ENCODE measurements around the gene TLN1.

TLN1 gene

GRCh38 chr9:35705372-35705771, 26.6 kb downstream of the TLN1 start:
- DNase-seq = no peak

- no peak for DNase-seq
Observed at GRCh38 chr9:35703906-35704672, 27.9 kb downstream of the TLN1 start.

GRCh38 chr9:35702696-35703095, 29.3 kb downstream of the TLN1 start:
- DNase-seq = no peak

GRCh38 chr9:35700942-35701341, 31.1 kb downstream of the TLN1 start:
- no peak for DNase-seq

- DNase-seq = no peak
Observed at GRCh38 chr9:35700031-35700430, 32.0 kb downstream of the TLN1 start.

GRCh38 chr9:35698231-35698630, 33.8 kb downstream of the TLN1 start:
- DNase-seq = no peak

- no peak for DNase-seq
Observed at GRCh38 chr9:35697486-35697885, 34.5 kb downstream of the TLN1 start.

- DNase-seq = peak; percentile 66
Observed at GRCh38 chr9:35696520-35697215, 35.3 kb downstream of the TLN1 start.

GRCh38 chr9:35695943-35696401, 36.0 kb downstream of the TLN1 start:
- no peak for DNase-seq

GRCh38 chr9:35691757-35692301, 40.2 kb downstream of the TLN1 start:
- no peak for DNase-seq

- DNase-seq = no peak
Observed at GRCh38 chr9:35691334-35691650, 40.7 kb downstream of the TLN1 start.

- peak; percentile 84 for DNase-seq
Observed at GRCh38 chr9:35690614-35691333, 41.2 kb downstream of the TLN1 start.

- DNase-seq = no peak
Observed at GRCh38 chr9:35690294-35690613, 41.7 kb downstream of the TLN1 start.

GRCh38 chr9:35689542-35690293, 42.3 kb downstream of the TLN1 start, which contains the start of gene TPM2:
TPM2 (minus strand) TSS chr9:35689925; CDS start chr9:35689817, 108 bp downstream.
- DNase-seq = peak; percentile 32

GRCh38 chr9:35688558-35689541, 43.1 kb downstream of the TLN1 start:
- DNase-seq = peak; percentile 16

GRCh38 chr9:35687972-35688557, 43.9 kb downstream of the TLN1 start:
- no peak for DNase-seq

GRCh38 chr9:35687306-35687705, 44.7 kb downstream of the TLN1 start:
- no peak for DNase-seq

GRCh38 chr9:35686222-35687203, 45.5 kb downstream of the TLN1 start:
- no peak for DNase-seq

GRCh38 chr9:35685506-35685905, 46.5 kb downstream of the TLN1 start:
- DNase-seq = no peak

- no peak for DNase-seq
Observed at GRCh38 chr9:35684921-35685320, 47.1 kb downstream of the TLN1 start.

Data from NCI-H69 (cell line).